ENCODE measurements around the gene RBBP6.

RBBP6 gene

DNA sequence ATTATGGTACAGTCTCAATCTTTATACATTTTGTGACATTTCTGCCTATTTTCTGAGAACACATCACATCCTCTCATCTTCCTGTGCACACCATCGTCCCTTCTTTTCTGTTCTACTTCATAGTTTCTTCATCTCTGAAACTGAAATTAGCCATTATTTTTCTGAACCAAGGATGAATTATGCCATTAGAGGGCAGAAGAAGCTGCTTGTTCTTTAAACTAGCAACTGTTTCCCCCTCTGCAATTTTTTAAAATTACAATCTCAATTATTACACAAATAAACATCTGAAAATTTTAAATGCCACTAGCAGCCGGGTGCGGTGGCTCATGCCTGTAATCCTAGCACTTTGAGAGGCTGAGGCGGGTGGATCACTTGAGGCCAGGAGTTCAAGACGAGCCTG, 41.3 kb downstream of the RBBP6 start:
- no peaks in the 10 kb centered on the region for H3K36me3 ChIP-seq (ENCODE audit: insufficient read depth, low read length)
- H3K9ac ChIP-seq (ENCODE audit: insufficient read length), result no peak overlapping the region
- no peaks in the 10 kb centered on the region for H3K9me3 ChIP-seq (ENCODE audit: low read depth, low read length)
- TF ChIP-seq EZH2 (IDR thresholded peaks at IDR 0.05) (no peak), FOXP2 (optimal IDR thresholded peaks at IDR 0.05; ENCODE audit: control extremely low read depth, extremely low read length, insufficient read depth) (no peak), POLR2AphosphoS5 (IDR thresholded peaks at IDR 0.05; ENCODE audit: borderline replicate concordance, low read depth, low read length) (no peak)
- no peak overlapping the region for H3K27ac ChIP-seq
- no peak overlapping the region for H3K4me3 ChIP-seq
- DNase-seq (ENCODE audit: low read depth, low spot score), result peak; percentile 18

DNA sequence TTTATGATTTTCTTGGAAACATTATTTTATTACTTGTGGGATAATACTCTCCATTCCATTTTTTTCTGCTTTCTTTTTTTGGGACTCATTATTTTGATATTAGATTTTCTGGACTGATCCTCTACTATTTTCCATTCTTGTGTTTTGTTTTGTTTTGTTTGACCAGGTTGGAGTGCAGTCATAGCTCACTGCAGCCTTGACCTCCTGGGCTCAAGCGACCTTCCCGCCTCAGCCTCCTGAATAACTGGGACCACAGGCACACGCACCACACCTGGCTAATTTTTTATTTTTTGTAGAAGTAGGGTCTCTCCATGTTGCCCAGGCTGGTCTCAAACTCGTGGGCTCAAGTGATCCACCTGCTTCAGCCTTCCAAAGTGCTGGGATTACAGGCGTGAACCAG, 44.1 kb downstream of the RBBP6 start:
- no peak for DNase-seq (ENCODE audit: low read depth, low spot score)
- TF ChIP-seq FOXP2 (optimal IDR thresholded peaks at IDR 0.05; ENCODE audit: control extremely low read depth, extremely low read length, insufficient read depth) (no peak), POLR2AphosphoS5 (IDR thresholded peaks at IDR 0.05; ENCODE audit: borderline replicate concordance, low read depth, low read length) (no peak), EZH2 (IDR thresholded peaks at IDR 0.05) (no peak)
- no peak overlapping the region for H3K27ac ChIP-seq
- no peaks in the 10 kb centered on the region for H3K36me3 ChIP-seq (ENCODE audit: insufficient read depth, low read length)
- H3K9ac ChIP-seq (ENCODE audit: insufficient read length), result no peak overlapping the region
- H3K4me3 ChIP-seq, result no peak overlapping the region
- no peaks in the 10 kb centered on the region for H3K9me3 ChIP-seq (ENCODE audit: low read depth, low read length)

DNA sequence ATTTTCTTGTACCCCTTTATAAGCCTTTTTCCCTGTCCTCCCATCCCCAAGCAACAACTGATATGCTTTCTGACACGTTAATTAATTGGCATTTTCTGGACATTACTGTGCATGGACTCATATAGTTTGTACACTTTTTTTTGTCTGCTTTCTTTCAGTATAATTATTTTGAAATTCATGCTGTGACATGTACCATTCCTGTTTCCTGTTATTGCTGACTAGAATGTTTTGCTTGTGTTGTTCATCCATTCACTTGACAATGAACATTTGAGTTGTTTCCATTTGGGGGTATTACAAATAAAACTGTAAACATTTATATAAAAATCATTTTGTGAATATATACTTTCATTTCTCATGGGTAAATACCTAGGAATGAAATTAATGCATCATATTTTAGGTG, 50.6 kb downstream of the RBBP6 start:
- no peak overlapping the region for H3K9ac ChIP-seq (ENCODE audit: insufficient read length)
- no peak for TF ChIP-seq FOXP2 (optimal IDR thresholded peaks at IDR 0.05; ENCODE audit: control extremely low read depth, extremely low read length, insufficient read depth)
- TF ChIP-seq EZH2 (IDR thresholded peaks at IDR 0.05), result no peak
- no peak for TF ChIP-seq POLR2AphosphoS5 (IDR thresholded peaks at IDR 0.05; ENCODE audit: borderline replicate concordance, low read depth, low read length)
- no peak overlapping the region for H3K4me3 ChIP-seq
- DNase-seq (ENCODE audit: low read depth, low spot score), result no peak
- no peaks in the 10 kb centered on the region for H3K9me3 ChIP-seq (ENCODE audit: low read depth, low read length)
- no peaks in the 10 kb centered on the region for H3K36me3 ChIP-seq (ENCODE audit: insufficient read depth, low read length)
- no peak overlapping the region for H3K27ac ChIP-seq

DNA sequence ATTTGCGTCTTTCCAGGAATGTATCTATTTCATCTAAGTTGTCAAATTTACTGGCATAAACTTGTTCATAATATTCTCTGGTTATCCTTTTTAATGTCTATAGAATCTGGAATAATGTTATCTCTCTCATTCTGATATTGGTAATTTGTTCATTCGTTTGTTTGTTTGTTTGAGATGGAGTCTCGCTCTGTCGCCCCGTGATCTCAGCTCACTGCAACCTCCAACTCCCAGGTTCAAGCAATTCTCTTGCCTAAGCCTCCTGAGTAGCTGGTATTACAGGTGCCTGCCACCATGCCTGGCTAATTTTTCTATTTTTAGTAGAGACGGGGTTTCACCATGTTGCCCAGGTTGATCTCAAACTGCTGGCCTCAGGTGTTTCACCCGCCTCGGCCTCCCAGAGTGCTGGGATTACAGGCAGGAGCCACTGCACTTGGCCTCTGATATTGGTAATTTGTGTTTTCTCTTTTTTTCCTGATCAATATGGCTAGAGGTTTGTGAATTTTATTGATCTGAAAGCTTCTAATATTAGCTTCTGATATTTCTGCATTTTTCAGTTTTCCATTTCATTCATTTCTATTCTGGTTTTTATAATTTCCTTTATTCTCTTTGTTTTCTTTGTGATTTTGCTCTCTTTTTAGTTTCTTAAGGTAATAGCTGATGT, 59.5 kb downstream of the RBBP6 start:
- DNase-seq (ENCODE audit: low read depth, low spot score), result no peak

DNA sequence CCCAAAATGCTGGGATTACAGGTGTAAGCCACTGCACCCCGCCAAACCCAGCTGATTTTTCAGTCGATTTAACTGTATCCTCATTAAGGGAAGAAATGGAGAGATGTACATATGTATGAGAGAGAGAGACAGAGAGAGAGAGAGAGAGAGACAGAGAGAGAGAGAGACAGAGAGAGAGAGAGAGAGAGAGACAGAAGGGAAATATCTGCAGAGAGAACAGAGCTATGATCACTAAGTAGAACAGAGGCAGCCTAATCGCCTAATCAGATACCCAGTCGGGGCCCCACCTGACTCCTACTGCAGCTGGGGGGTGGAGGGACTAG, 70.0 kb downstream of the RBBP6 start:
- no peaks in the 10 kb centered on the region for H3K36me3 ChIP-seq (ENCODE audit: insufficient read depth, low read length)
- DNase-seq (ENCODE audit: low read depth, low spot score), result no peak
- peak overlapping the region; percentile 69 for H3K9ac ChIP-seq (ENCODE audit: insufficient read length)
- H3K9me3 ChIP-seq (ENCODE audit: low read depth, low read length), result no peaks in the 10 kb centered on the region
- TF ChIP-seq EZH2 (IDR thresholded peaks at IDR 0.05) (no peak), FOXP2 (optimal IDR thresholded peaks at IDR 0.05; ENCODE audit: control extremely low read depth, extremely low read length, insufficient read depth) (no peak), POLR2AphosphoS5 (IDR thresholded peaks at IDR 0.05; ENCODE audit: borderline replicate concordance, low read depth, low read length) (no peak)
- peak overlapping the region; percentile 82 for H3K4me3 ChIP-seq
- H3K27ac ChIP-seq, result peak overlapping the region; percentile 82; the same call in 1 of the 2 replicates

More for the DNA sequence above, 59.5 kb downstream of the RBBP6 start:
- no peak overlapping the region for H3K27ac ChIP-seq
- H3K36me3 ChIP-seq (ENCODE audit: insufficient read depth, low read length), result no peaks in the 10 kb centered on the region
- no peak overlapping the region for H3K4me3 ChIP-seq
- TF ChIP-seq POLR2AphosphoS5 (IDR thresholded peaks at IDR 0.05; ENCODE audit: borderline replicate concordance, low read depth, low read length) (no peak), EZH2 (IDR thresholded peaks at IDR 0.05) (no peak), FOXP2 (optimal IDR thresholded peaks at IDR 0.05; ENCODE audit: control extremely low read depth, extremely low read length, insufficient read depth) (no peak)
- H3K9me3 ChIP-seq (ENCODE audit: low read depth, low read length), result no peaks in the 10 kb centered on the region
- no peak overlapping the region for H3K9ac ChIP-seq (ENCODE audit: insufficient read length)

DNA sequence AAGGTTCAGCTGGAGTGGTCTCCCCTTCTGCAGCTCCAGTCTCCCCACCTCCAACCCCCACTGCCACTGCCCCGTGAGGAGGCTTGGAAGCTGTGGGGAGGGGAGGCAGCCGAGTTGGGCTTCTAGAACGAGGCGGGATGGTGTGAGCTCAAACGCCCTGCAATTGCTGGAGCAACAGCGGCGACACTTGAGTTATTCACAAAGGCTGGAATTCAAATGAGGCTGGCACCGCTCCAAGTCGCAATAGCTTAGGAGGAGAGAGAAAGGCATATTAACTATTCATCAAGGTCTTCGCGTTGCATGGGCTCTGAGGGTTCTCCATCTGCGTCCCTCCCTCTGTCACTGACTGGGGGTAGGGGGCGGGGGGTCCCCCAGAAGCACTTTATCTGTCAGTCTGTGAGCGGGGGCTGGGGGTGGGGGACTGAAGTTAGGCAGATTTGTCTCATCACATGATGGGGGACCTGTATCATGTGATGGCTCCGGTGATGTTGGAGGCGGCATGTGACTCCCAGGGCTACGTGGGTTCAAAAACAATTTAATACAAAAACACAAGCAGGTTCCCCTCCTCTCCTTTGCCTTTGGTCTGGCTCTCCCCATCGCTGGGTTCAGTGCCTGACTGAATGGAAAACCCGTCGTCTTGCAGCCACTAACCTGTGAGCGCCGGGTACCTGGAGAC, 70.5 kb downstream of the RBBP6 start:
- Histone ChIP-seq H3K4me3 (peak overlapping the region; percentile 82), H3K9ac (ENCODE audit: insufficient read length) (peak overlapping the region; percentile 69), H3K9me3 (ENCODE audit: low read depth, low read length) (no peaks in the 10 kb centered on the region), H3K36me3 (ENCODE audit: insufficient read depth, low read length) (no peaks in the 10 kb centered on the region), H3K27ac (peak overlapping the region; percentile 82)
- peak; percentile 77 for DNase-seq (ENCODE audit: low read depth, low spot score)
- no peak for TF ChIP-seq POLR2AphosphoS5 (IDR thresholded peaks at IDR 0.05; ENCODE audit: borderline replicate concordance, low read depth, low read length)
- no peak for TF ChIP-seq EZH2 (IDR thresholded peaks at IDR 0.05)
- no peak for TF ChIP-seq FOXP2 (optimal IDR thresholded peaks at IDR 0.05; ENCODE audit: control extremely low read depth, extremely low read length, insufficient read depth)

DNA sequence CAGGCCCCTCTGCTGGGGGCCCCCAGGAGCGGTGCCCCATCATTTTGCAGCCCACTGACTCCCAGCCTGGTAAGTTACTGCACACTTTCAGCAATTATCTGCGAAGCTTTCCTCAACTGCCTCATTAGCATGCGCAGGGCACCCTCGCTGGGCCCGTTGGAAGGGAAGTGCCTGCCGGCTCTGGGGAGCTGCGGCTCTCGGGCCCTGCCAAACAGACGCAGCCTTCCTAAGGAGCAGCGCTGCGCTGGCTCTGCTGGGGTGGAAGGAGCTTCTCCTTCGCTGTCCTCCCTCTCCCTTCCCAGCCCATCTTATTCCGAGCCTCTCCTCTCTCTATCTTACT, 71.0 kb downstream of the RBBP6 start:
- peak overlapping the region; percentile 82 for H3K27ac ChIP-seq
- peak overlapping the region; percentile 69 for H3K9ac ChIP-seq (ENCODE audit: insufficient read length)
- DNase-seq (ENCODE audit: low read depth, low spot score), result no peak
- no peaks in the 10 kb centered on the region for H3K9me3 ChIP-seq (ENCODE audit: low read depth, low read length)
- TF ChIP-seq POLR2AphosphoS5 (IDR thresholded peaks at IDR 0.05; ENCODE audit: borderline replicate concordance, low read depth, low read length) (no peak), EZH2 (IDR thresholded peaks at IDR 0.05) (no peak), FOXP2 (optimal IDR thresholded peaks at IDR 0.05; ENCODE audit: control extremely low read depth, extremely low read length, insufficient read depth) (no peak)
- H3K36me3 ChIP-seq (ENCODE audit: insufficient read depth, low read length), result no peaks in the 10 kb centered on the region
- peak overlapping the region; percentile 82 for H3K4me3 ChIP-seq

DNA sequence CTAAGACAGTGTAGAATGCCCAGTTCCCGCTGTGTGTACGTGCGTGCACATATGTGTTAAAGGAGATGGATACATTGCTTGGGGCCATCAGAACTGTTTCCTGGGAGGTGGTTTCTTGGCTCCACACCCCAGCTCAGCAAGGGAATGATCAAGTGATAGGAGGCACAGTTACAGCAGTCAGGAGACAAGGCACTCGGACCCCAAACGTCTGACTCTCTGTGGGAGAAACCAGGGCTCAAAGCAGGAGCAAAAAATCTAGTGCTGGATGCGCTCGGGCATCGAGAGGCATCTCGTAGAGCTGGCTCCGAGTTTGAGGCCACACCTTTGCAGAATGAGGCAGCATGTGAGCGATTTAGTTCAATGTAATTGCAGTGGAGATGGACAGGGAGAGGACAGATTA, 71.9 kb downstream of the RBBP6 start:
- no peaks in the 10 kb centered on the region for H3K9me3 ChIP-seq (ENCODE audit: low read depth, low read length)
- no peaks in the 10 kb centered on the region for H3K36me3 ChIP-seq (ENCODE audit: insufficient read depth, low read length)
- TF ChIP-seq FOXP2 (optimal IDR thresholded peaks at IDR 0.05; ENCODE audit: control extremely low read depth, extremely low read length, insufficient read depth), result no peak
- TF ChIP-seq POLR2AphosphoS5 (IDR thresholded peaks at IDR 0.05; ENCODE audit: borderline replicate concordance, low read depth, low read length), result no peak
- TF ChIP-seq EZH2 (IDR thresholded peaks at IDR 0.05), result no peak
- no peak overlapping the region for H3K27ac ChIP-seq
- no peak for DNase-seq (ENCODE audit: low read depth, low spot score)
- peak overlapping the region; percentile 82 for H3K4me3 ChIP-seq
- H3K9ac ChIP-seq (ENCODE audit: insufficient read length), result peak overlapping the region; percentile 33
